COLO668 (cell line): ENCODE measurements around the gene TRABD2A.

ENCODE experiments used
- DNase-seq: peaks from one replicate; lab custom pipeline; 2025; ENCODE audit not compliant: unreplicated experiment; lab: John Stamatoyannopoulos, UW

Gene TRABD2A

DNA sequence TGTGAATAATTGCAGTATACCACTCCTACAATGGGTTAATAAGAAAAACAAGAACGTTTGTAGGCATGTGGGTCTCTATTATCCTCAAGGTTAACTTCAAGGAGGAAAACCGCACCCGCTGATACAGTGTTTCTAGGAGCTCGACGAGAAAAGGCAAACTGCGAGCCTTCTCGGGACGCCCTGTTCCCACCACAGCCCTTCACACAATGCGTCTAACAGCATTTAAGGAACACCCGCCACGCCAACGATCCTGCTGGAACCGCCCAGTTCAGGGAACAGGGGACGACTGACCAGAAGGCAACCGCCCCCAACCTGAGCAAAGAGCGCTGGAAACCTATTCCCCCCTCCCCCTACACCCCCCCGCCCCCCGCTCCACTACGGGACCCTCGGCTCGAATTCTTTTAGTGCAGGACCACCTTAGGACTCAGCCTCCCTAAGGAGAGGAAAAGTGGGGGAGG is 23.9 kb upstream of the TRABD2A start:
- no peak for DNase-seq

- no peak for DNase-seq
Measured at GRCh38 chr2:84904151-84904550, 23.3 kb upstream of the TRABD2A start.

DNA sequence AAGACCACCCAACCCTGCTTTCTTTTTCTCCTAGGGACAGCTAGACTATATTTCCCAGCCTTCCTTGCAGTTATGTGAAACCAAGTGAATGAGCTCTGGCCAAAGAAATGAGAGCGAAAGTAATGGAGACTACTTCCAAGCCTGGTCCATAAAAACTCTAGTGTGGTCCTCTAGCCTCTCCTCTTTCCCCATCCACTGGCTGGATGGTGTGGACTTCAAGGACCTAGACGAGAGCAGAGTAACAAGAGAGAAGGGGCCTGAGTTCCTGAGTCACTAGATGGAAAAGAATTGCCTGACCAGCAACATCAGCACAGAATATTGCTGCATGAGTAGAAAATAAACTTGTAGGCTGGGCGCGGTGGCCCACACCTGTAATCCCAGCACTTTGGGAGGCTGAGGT is 21.6 kb upstream of the TRABD2A start:
- DNase-seq, result no peak

- no peak for DNase-seq
Measured at GRCh38 chr2:84901593-84902120, 20.8 kb upstream of the TRABD2A start.

DNA sequence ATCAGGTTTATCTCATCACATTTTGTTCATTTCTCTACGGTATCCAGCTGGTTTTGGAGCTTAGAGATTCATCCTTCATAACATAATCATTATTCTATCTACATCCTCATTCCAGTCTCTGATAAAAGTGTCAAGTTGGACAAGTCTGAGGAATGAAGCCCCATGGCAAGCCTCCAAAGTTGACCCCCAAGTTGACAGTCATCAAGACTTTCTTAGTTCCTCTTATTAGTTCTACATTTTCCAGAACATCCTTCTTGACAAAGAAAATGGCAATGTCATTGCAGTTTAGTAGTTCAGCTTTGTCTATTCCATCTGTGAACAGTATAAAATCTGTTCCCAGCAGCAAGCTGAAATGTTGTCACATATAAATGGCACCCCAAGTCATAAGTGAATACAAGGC is 20.1 kb upstream of the TRABD2A start:
- no peak for DNase-seq

- no peak for DNase-seq
Measured at GRCh38 chr2:84899304-84900204, 18.7 kb upstream of the TRABD2A start.

- no peak for DNase-seq
Measured at GRCh38 chr2:84897773-84898172, 16.9 kb upstream of the TRABD2A start.

DNA sequence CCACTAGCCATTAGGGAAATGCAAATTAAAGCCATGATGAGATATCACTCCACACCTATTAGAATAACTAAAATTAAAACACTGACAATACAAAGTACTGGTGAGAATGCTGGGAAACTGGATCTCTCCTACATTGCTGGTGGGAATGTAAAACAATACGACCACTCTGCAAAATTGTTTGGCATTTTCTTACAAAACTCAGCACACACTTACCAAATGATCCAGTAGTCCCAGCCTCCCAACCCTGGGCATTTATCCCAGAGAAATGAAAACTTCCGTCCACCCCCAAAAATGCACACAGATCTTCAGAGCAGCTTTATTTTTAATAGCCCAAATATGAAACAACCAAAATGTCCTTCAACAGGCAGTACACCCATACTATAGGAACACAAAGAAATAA is 15.7 kb upstream of the TRABD2A start:
- DNase-seq, result no peak

DNA sequence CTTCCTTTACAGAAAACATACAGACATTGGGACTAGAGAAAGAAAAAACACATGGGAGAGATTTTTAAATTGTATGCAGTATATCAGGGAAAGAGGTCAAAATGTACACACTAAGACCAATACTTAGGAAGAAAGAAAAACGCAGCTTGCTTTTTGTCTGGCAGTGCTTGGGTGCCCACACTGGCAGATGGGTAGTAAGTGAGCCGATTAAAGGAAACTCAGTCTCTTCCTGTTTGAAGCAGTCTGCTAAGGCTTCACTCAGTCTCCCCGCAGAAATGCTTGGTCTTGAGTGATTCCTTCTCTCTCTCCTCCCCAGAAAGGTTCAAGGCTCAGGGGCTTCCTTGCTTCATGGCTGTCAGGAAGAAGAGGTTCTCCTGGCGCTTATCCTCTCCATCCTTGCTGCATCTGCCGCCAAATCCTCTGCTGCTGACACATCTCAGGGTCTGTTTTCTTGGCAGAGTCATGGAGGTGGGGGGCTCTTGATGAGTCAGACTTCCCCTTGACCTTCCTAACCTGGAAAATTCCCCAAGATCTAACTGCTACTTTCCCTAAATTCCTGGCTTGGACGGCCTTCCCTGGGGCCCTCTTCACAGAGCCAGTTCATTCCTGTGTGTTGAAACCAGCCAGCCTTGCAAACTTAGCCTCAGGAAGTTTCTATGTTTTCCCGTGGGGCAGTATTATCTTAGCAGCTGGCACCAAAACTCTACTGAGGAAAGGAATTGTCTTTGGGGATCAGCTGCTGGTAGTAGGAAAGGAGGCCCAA is 14.1 kb upstream of the TRABD2A start:
- DNase-seq, result no peak

- no peak for DNase-seq
Measured at GRCh38 chr2:84894131-84894586, 13.3 kb upstream of the TRABD2A start.

DNA sequence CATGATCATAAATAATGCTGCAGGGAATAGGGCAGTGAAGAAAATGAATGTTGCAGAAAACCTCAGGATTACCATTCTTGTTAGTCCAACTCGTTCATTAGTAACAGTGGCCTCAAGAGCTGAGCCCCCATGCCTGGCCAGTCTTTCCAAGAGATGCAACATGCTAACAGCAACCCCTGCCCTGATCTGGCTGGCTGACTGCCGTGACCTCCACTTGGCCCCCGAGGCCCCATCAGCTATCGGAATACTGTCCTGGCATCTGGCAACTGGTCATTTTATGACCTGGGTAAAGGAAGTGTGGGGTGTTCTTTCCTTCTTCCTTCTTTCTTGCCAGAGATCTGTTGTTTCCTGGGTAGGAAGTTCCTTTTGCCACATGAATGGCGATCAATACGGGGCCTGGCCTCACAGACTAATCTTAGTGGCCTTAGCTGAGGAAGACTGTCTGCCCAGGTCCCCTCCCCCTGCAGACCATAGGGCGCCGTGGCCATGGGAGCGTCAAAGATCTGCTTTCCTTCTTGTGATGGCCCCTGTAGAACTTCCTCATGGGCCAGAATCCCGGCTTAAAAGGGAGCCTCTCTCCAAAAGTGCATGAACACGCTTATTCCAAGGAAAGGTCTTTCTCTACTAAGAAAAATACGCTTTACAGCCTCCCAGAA is 10.6 kb upstream of the TRABD2A start:
- DNase-seq, result no peak

- no peak for DNase-seq
Measured at GRCh38 chr2:84889332-84889731, 8.4 kb upstream of the TRABD2A start.

GRCh38 chr2:84888401-84889276 is 7.8 kb upstream of the TRABD2A start:
- no peak for DNase-seq

- no peak for DNase-seq
Measured at GRCh38 chr2:84886791-84887190, 5.9 kb upstream of the TRABD2A start.

DNA sequence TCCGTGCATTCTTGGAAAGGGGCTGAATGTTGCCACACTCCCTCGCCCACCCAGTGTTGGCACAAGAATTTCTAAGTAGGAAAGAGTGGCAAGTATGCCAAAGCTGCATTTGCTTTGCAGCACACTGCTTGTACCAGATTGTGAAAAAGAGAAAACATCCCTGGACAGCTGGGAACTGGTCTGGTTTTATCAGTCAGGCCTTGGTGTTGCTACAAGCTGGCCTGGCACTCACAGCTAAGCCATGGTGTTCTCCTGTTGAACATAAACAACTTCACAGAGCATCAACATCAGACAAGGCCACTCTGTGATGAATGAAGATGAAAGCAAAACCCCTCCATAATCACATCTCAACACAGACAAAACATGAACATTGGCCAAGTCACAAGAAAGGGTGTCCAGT is 4.2 kb upstream of the TRABD2A start:
- no peak for DNase-seq

- no peak for DNase-seq
Measured at GRCh38 chr2:84884449-84884848, 3.6 kb upstream of the TRABD2A start.

DNA sequence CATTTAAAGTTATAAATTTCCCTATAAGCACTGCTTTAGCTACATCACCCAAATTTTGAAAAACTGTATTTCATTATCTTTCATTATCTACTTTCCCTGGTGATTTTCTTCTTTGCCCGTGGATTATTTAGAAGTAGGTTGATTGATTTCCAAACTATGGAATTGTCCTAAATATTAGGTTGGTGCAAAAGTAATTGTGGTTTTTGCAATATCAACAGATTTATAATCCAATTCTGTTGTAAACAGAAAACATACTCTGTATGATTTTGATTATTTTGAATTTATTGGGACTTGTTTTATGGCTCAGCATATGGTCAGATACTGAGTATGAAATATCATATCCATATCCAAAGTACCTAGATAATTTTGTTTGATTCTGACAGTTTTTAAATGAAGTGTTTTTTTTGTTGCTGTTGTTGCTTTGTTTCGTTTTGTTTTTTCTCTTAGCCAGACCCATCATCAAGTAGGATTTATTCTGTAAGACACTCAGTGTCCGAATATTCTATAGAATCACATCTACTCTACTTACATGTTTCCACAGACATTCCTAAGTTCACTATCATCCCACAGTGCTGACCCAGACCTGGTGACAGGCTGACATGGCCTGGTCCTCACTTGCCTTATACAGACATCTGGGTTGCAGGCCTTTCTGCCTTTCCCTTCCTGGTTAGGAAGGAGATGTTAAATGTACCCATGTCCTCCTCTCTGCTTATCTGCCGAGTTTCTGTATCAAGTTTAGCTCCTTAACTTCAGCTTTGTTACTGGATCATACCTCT is 2.1 kb upstream of the TRABD2A start:
- no peak for DNase-seq

DNA sequence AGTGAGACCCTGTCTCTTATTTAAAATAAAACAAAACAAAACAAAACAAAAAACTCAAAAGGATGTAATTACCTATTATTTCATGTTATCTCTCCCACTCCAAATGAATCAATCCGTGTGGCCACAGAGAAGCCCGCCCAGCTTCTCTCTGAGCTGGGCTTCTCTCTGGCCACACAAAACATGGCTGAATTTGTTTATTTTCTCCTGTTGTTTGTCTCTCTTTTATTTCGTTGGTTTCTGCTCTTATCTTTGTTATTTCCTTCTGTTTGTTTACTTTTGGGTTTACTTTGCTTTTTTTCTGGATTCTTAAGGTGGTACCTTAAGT is 1.5 kb upstream of the TRABD2A start:
- DNase-seq, result no peak

GRCh38 chr2:84881581-84882413 is 913 bp upstream of the TRABD2A start:
- peak; percentile 59 for DNase-seq
